ENCODE data around the gene PNPLA7. TPM values are rescaled to one million over a fixed set of nuclear protein-coding genes. Genes with fewer than 3 reads are reported as not detected.
"Not testable (repeated sequence)": the region's sequence is repeated elsewhere in the genome, so short reads cannot be mapped to it uniquely, and the experiment has no call there.

PNPLA7 gene
- total RNA-seq, 1 experiment from 2014 or later, result 0.77 TPM

DNA sequence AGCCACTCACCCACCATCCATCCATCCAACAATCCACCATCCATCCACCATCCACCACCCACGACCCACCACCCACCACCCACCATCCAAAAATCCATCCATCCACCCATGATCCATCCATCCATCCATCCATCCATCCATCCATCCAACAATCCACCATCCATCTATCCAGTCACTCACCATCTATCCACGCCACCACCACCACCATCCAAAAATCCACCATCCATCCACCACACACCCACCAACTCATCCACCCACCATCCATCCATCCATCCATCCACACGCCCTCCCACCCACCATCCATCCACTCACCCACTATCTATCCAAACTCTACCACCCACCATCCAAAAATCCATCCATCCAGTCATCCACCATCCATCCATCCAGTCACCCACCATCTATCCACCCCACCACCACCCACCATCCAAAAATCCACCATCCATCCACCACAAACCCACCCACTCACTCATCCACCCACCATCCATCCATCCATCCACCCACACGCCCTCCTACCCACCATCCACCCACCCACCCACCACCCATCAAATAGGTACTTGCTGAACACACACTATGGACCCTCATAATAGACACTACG, 19.5 kb upstream of the PNPLA7 start:
- no TSS peak for BruUV-seq (replicated peaks)
- no peaks in the 10 kb centered on the region for H4K20me1 ChIP-seq (ENCODE audit: low read length)
- TF ChIP-seq EZH2 (IDR thresholded peaks at IDR 0.05; ENCODE audit: low read length, unreplicated experiment), result no peak
- no peak for TF ChIP-seq EZH2phosphoT487 (IDR thresholded peaks at IDR 0.05; ENCODE audit: borderline replicate concordance, low read length)
- TF ChIP-seq, protein P1, sequence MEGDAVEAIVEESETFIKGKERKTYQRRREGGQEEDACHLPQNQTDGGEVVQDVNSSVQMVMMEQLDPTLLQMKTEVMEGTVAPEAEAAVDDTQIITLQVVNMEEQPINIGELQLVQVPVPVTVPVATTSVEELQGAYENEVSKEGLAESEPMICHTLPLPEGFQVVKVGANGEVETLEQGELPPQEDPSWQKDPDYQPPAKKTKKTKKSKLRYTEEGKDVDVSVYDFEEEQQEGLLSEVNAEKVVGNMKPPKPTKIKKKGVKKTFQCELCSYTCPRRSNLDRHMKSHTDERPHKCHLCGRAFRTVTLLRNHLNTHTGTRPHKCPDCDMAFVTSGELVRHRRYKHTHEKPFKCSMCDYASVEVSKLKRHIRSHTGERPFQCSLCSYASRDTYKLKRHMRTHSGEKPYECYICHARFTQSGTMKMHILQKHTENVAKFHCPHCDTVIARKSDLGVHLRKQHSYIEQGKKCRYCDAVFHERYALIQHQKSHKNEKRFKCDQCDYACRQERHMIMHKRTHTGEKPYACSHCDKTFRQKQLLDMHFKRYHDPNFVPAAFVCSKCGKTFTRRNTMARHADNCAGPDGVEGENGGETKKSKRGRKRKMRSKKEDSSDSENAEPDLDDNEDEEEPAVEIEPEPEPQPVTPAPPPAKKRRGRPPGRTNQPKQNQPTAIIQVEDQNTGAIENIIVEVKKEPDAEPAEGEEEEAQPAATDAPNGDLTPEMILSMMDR (conservative IDR thresholded peaks at IDR 0.05; ENCODE audit: low read depth, low read length), result no peak
- H3K9me2 ChIP-seq (replicated peaks; ENCODE audit: low read length), result no peaks in the 10 kb centered on the region
- ChIA-PET CTCF (no interaction called here), POLR2A (ENCODE audit: unreplicated experiment) (no interaction called here)
- H3K79me2 ChIP-seq (ENCODE audit: low read length), result peaks cover 3% of the 10 kb centered on the region; the same call in 1 of the 2 replicates
- no peaks in the 10 kb centered on the region for H3K27me3 ChIP-seq (ENCODE audit: low read length)
- no peaks in the 10 kb centered on the region for H3K9me3 ChIP-seq (ENCODE audit: low read length)
- H3K4me1 ChIP-seq (ENCODE audit: insufficient read depth, low read length), result no peaks in the 10 kb centered on the region
- no peak overlapping the region for H3K27ac ChIP-seq (ENCODE audit: low read length)
- H3K4me2 ChIP-seq (ENCODE audit: low read length), result no peak overlapping the region
- H3K4me3 ChIP-seq (ENCODE audit: low read length), result no peak overlapping the region
- H3K9ac ChIP-seq (ENCODE audit: low read length), result no peak overlapping the region
- ATAC-seq (no peak), DNase-seq (no peak)
- intact Hi-C loops (cut with micrococcal nuclease), result no loop called here
- H2AFZ ChIP-seq (ENCODE audit: low read length), result no peak overlapping the region
- H3F3A ChIP-seq (ENCODE audit: low read length, unreplicated experiment), result no peaks in the 10 kb centered on the region
- H3K36me3 ChIP-seq (ENCODE audit: low read depth, low read length), result peaks cover 19% of the 10 kb centered on the region; the same call in 1 of the 2 replicates

DNA sequence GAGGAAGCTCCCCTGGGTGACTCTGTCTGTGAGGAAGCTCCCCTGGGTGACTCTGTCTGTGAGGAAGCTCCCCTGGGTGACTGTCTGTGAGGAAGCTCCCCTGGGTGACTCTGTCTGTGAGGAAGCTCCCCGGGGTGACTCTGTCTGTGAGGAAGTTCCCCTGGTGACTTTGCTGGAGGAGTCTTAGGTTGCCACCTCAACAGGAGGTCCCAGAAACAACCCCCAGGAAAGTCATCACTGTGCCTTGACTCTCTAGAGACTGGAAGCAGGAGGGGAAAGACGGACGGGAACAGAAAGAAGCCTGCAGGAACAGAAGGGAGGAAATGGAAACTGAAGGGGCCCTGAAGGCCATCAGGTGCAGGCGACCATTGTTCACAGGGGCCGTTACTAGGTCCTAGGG, 18.2 kb upstream of the PNPLA7 start:
- not testable (repeated sequence) for ATAC-seq; BruUV-seq (replicated peaks)
- POLR2A ChIA-PET (ENCODE audit: unreplicated experiment), result interaction anchor here (0.7 kb wide), 1 partner anchor 11 kb away, joined by 3 read pairs; no protein-coding TSS in a partner anchor

DNA sequence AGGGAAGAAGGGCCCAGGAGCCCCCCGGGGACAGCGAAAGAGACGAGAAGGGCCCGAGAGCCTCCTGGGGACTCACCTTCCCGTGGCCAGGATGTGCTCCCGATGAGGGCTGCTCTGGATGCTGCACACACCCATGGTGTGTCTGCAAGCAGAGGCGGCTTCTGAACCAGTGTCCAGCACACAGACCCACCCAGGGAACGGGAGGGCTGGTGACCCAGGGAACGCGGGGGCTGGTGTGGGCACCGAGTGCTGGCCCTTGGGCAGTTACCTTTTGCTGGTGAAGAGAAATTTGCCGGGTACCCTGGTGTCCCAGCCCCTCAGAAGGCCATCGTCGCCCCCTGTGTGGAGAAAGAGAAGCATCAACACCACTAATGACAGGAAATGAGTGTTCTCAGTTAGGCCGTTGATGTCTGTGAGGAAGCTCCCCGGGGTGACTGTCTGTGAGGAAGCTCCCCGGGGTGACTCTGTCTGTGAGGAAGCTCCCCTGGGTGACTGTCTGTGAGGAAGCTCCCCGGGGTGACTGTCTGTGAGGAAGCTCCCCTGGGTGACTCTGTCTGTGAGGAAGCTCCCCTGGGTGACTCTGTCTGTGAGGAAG, 14.7 kb upstream of the PNPLA7 start:
- ChIA-PET CTCF (no interaction called here), POLR2A (ENCODE audit: unreplicated experiment) (no interaction called here)
- Histone ChIP-seq H3K79me2 (ENCODE audit: low read length) (no peaks in the 10 kb centered on the region), H3K9ac (ENCODE audit: low read length) (no peak overlapping the region), H3K9me2 (replicated peaks; ENCODE audit: low read length) (no peaks in the 10 kb centered on the region), H3K4me3 (ENCODE audit: low read length) (no peak overlapping the region), H3F3A (ENCODE audit: low read length, unreplicated experiment) (no peaks in the 10 kb centered on the region), H3K9me3 (ENCODE audit: low read length) (no peaks in the 10 kb centered on the region), H3K4me2 (ENCODE audit: low read length) (no peak overlapping the region), H3K36me3 (ENCODE audit: low read depth, low read length) (no peaks in the 10 kb centered on the region), H3K27me3 (ENCODE audit: low read length) (no peaks in the 10 kb centered on the region), H3K4me1 (ENCODE audit: insufficient read depth, low read length) (no peaks in the 10 kb centered on the region), H4K20me1 (ENCODE audit: low read length) (no peaks in the 10 kb centered on the region), H2AFZ (ENCODE audit: low read length) (no peak overlapping the region), H3K27ac (ENCODE audit: low read length) (no peak overlapping the region)
- DNase-seq (no peak), ATAC-seq (no peak)
- BruUV-seq (replicated peaks), result no TSS peak
- intact Hi-C loops (cut with micrococcal nuclease), result no loop called here
- TF ChIP-seq, protein P1 (conservative IDR thresholded peaks at IDR 0.05; ENCODE audit: low read depth, low read length), result no peak

More for the DNA sequence above, 18.2 kb upstream of the PNPLA7 start:
- DNase-seq; intact Hi-C loops (cut with micrococcal nuclease); H4K20me1 ChIP-seq (ENCODE audit: low read length); H3F3A ChIP-seq (ENCODE audit: low read length, unreplicated experiment); H3K4me2 ChIP-seq (ENCODE audit: low read length); H3K9me3 ChIP-seq (ENCODE audit: low read length); H3K79me2 ChIP-seq (ENCODE audit: low read length); CTCF ChIA-PET; H3K9me2 ChIP-seq (replicated peaks; ENCODE audit: low read length); H3K4me1 ChIP-seq (ENCODE audit: insufficient read depth, low read length); H3K4me3 ChIP-seq (ENCODE audit: low read length); H3K9ac ChIP-seq (ENCODE audit: low read length); H3K27me3 ChIP-seq (ENCODE audit: low read length); H2AFZ ChIP-seq (ENCODE audit: low read length); H3K27ac ChIP-seq (ENCODE audit: low read length): not testable (repeated sequence)
- H3K36me3 ChIP-seq (ENCODE audit: low read depth, low read length), result peaks cover 10% of the 10 kb centered on the region; the same call in 1 of the 2 replicates
